Erythroblast (primary cell): ENCODE measurements around the gene APLN.

Experiments used
- DNase-seq, 2 experiments: peaks; one replicate each; lab custom pipeline; 2025; lab: John Stamatoyannopoulos, UW
- GATA1 ChIP-seq: IDR thresholded peaks from 2 replicates; pipeline ENCODE4 v1.6.1; 2011; ENCODE audit warnings: low read depth, mild to moderate bottlenecking, control low read depth, low read length, moderate library complexity
- POLR2A ChIP-seq: IDR thresholded peaks from 2 replicates; pipeline ENCODE4 v1.6.1; 2011; ENCODE audit warnings: mild to moderate bottlenecking, low read length

The APLN gene

GRCh38 chrX:129612396-129612795 is 42.4 kb downstream of the APLN start:
- TF ChIP-seq POLR2A (no peak), GATA1 (no peak)
- no peak for DNase-seq

GRCh38 chrX:129609395-129609794 is 45.4 kb downstream of the APLN start:
- DNase-seq, result peak in 1 of 2 experiments; percentile 1
- TF ChIP-seq GATA1 (no peak), POLR2A (no peak)

DNA sequence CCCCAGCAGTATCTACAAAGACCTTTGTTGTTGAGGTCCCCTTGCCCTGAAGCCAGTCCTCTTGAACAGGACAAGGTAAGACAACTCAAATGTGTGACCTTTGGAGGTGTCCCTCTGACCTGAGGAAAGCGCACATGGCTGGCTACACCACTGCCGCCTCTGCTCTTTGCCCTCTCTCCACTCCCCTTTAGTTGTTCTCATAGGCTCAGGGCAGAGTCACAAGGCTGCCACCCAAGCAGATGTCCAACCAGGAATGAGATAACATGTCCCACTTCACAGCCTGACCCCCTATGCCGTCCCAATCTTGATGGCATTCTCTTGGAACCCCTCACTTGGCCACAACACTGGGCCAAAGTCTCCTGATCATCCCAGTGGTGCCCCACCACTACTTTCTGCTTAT is 46.3 kb downstream of the APLN start:
- TF ChIP-seq GATA1, result no peak
- DNase-seq, result no peak

DNA sequence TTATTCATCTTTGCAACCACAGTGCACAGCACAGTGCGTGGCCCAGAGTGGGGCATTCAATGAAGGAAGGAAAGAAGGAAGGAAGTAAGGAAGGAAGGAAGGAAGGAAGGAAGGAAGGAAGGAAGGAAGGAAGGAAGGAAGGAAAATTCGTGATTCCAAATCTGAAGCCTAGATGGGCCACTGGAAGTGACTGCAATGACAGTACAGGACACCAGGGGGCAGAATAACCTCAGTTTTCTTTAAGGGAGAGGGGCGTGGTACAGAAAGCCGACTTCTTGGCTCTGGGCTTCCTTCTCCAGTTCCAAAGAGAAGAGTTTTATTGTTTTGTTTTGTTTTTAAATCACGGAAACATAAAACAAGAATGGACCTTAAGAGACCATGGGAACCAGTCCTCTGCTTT is 47.8 kb downstream of the APLN start:
- peak; percentile 41 to 73 for DNase-seq

DNA sequence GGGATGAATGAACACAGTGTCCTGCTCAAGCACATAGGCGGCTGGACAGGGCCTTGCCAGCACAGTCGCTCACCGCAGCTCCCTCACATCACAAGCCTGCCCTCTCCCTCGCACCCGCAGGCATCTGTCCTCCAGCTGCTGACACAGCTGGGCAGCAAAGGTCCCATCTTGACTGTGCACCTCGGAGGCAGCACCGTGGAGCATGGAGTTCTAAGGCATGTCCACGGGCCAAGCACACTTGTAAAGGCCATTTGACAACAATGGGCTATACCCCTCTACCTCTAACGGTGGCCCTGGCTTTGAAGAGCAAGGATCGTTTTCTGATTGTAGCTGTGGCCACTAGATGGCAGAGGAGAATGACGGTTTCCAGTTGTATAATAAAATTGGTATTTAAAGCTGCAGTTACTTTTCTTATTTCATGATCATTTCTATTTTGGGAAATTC is 53.8 kb downstream of the APLN start:
- DNase-seq, result peak; percentile 2 to 26
- TF ChIP-seq POLR2A (no peak), GATA1 (no peak)

More for the DNA sequence above, 47.8 kb downstream of the APLN start:
- no peak for TF ChIP-seq GATA1
- TF ChIP-seq POLR2A, result no peak

GRCh38 chrX:129599996-129600395 is 54.8 kb downstream of the APLN start:
- no peak for DNase-seq
- TF ChIP-seq POLR2A (no peak), GATA1 (no peak)

DNA sequence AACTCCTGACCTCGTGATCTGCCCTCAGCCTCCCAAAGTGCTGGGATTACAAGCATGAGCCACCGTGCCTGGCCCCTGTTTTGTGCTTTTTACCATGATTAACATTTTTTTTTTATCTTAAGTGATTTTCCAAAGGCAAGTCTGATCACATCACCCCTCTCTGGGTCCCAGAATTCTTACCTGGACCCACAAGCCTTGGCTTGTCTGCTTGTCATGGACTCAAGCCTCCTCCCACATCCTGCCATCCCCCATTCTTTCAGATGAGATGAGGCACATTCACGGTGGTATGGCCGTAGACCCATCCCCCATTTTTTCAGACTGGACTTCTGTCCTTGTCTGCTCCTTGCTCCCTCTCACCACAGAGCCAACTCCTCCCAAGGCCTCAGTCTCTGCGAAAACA is 55.3 kb downstream of the APLN start:
- TF ChIP-seq GATA1, result no peak
- TF ChIP-seq POLR2A, result no peak
- DNase-seq, result no peak

GRCh38 chrX:129597905-129598304 is 56.9 kb downstream of the APLN start:
- TF ChIP-seq GATA1 (no peak), POLR2A (no peak)

GRCh38 chrX:129596077-129596476 is 58.7 kb downstream of the APLN start:
- no peak for DNase-seq
- no peak for TF ChIP-seq GATA1
- no peak for TF ChIP-seq POLR2A

More at GRCh38 chrX:129597905-129598304, 56.9 kb downstream of the APLN start:
- no peak for DNase-seq
